HG02938 (cell line): ENCODE results near the gene GPD1.
"Not testable (repeated sequence)": the region's sequence is repeated elsewhere in the genome, so short reads cannot be mapped to it uniquely, and the experiment has no call there.

Experiments
- ATAC-seq: cut with Tn5 transposase; IDR thresholded peaks from one replicate; pipeline ENCODE4 v1.9.1; 2021; ENCODE audit warnings: mild to moderate bottlenecking, moderate library complexity; ENCODE audit not compliant: unreplicated experiment

Gene GPD1

DNA sequence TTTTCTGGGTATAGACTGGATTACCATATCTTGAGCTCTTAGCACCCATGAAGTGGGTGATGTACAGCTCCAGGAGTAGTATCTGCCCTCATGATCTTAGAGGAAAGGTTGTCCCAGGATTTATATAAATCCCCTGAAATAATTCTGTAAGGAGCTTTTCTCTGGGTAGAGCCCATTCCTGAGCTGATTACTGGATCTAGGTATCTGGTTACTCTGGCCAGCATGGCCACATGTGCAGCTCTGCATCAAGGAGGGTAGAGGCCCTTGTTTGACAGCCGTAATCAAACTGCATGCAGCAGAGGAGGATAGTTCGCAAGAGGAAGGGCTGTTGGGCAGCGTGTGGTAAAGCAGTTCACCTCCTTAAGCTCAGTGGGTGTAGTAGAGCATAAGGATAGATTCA lies 16.7 kb downstream of the GPD1 start:
- no peak for ATAC-seq

DNA sequence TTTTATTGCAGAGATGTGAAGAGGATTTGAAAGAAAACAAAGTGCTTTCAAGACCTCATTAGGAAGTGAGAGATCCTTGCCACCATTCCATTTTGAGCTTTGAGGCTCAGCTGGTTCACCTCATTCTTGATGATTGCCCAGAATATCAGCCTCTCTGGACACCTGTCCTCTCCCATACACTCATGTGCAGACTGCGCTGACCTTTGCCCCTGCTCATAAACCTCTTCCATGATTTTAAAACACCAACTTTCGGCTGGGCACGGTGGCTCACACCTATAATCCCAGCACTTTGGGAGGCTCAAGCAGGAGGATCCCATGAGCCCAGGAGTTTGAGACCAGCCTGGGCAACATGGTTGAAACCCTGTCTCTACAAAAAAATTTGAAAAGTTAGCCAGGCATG lies 17.1 kb downstream of the GPD1 start:
- no peak for ATAC-seq

DNA sequence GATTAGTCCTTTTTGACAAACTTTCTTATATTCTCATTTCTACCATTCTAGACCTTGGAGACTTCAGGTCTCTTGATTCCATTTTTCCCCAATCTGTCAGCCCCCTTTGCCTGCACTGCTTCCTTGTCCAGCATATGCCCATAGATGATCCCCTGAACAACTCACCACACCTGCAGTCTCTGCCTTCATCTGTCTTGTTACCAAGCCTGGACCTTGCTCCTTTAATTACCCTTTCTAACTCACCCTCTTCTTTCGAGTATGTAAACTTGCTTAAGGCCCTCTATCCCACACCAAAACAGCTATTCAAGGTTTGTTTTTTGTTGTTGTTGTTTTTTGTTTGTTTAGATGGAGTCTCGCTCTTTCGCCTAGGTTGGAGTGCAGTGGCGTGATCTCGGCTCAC lies 17.8 kb downstream of the GPD1 start:
- no peak for ATAC-seq

- ATAC-seq, result no peak
Observed at GRCh38 chr12:50123203-50123602, 19.4 kb downstream of the GPD1 start.

DNA sequence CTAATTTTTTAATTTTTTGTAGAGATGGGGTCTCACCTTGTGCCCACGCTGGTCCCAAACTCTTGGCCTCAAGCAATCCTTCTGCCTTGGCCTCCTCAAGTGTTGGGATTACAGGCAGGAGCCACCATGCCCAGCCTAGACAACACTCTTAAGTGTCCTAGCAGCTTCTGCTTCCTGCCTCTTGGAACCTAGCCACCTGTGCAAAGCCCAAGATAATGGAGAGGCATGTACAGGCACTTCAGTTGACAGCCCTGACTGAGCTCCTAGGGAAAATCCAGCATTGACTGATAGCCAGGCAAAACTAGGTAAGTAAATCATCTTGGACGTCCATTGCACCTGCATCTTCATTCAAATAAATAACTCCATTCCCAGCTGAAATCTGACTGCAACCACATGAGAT lies 23.7 kb downstream of the GPD1 start:
- ATAC-seq, result no peak

- ATAC-seq, result no peak
Observed at GRCh38 chr12:50129290-50129689, 25.5 kb downstream of the GPD1 start.

GRCh38 chr12:50132505-50133135 lies 28.8 kb downstream of the GPD1 start:
- no peak for ATAC-seq

DNA sequence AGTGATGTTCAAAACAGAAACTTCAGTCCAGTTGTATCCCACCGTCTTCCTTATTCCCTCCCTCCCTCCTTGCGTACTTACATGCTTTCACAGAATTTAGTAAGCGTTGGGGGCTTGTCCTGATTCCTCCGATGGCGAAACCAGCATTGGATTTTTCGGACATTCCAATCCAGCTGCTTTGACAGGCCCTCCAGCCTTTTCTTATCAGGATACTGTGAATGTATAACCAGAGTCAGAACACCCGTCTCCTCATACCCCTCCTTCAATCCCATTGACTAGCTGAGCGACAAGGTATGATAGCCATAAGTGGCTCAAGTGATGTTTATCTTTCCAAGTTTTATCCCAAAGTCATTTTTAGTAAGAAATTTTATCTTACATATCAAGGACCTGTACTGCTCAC lies 39.2 kb downstream of the GPD1 start:
- no peak for ATAC-seq

- no peak for ATAC-seq
Observed at GRCh38 chr12:50145439-50145838, 41.6 kb downstream of the GPD1 start.

DNA sequence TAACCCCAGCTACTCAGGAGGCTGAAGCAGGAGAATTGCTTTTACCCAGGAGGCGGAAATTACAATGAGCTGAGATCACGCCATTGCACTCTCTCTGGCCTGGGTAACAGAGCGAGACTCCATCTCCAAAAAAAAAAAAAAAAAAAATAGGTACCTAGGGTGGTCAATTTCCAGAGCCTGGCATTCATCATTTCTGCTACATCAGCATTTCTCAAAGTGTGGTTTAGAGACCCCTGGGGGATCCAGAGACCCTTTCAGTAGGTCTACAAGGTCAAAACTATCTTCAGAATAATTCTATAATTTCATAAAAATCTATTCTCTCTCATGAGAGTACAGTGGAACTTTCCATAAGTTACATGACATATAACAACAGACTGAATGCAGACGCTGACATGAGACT lies 43.5 kb downstream of the GPD1 start:
- ATAC-seq, result no peak

DNA sequence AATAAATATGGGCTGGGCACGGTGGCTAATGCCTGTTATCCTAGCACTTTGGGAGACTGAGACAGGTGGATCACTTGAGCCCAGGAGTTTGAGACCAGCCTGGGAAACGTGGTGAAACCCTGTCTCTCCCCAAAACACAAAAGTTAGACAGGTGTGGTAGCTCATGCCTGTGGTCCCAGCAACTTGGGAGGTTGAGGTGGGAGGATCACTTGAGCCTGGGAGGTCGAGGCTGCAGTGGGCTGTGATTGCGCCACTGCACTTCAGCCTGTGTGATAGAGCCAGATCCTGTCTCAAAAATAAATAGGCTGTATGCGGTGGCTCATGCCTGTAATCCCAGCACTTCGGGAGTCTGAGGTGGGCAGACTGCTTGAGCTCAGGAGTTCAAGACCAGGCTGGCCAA lies 44.2 kb downstream of the GPD1 start:
- ATAC-seq, result not testable (repeated sequence)

DNA sequence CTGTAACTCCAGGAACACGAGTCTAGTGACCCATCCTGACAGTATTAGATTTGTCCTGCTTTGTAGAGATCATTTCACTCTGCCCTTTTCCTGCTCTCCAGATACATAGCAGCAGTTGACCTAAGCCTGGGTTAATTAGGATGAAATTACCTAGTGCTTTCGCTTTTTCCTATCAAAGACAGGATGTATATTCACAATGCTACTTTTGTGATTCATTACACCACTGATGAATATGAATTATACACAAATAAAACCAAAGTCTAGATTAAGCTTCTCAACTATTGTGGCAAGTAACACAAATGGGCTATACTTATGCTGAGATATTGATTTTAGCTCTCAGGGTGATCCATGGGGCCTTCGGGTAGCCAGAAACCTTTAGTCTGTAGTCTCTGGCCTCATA lies 45.5 kb downstream of the GPD1 start:
- no peak for ATAC-seq

DNA sequence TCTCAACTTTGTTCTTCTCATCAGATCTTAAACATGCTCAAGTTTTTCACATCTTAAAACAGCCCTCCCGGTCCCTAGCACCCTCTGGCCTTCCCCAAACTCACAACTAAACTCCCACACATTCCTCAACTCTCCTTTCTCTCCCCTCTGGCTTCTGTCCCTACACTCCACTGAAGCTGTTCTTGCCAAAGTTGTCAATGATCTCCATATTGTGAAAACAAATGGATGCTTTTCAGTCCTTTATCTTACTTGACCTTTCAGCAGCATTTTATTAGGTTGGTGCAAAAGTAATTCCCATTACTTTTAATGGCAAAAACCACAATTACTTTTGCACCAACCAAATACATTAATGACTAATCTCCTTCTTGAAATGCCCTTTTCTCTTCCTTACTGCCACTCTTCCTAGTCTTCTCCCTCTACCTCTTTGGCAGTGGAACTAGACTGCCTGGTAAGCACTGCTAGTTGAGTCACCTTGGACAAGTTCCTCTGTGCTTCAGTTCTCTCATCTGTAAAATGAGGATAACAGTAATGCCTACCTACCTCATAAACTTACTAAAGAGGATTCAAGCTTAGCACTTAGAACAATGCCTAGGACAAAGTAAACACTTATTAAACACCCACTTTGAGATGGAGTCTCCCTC lies 47.4 kb downstream of the GPD1 start:
- ATAC-seq, result no peak

DNA sequence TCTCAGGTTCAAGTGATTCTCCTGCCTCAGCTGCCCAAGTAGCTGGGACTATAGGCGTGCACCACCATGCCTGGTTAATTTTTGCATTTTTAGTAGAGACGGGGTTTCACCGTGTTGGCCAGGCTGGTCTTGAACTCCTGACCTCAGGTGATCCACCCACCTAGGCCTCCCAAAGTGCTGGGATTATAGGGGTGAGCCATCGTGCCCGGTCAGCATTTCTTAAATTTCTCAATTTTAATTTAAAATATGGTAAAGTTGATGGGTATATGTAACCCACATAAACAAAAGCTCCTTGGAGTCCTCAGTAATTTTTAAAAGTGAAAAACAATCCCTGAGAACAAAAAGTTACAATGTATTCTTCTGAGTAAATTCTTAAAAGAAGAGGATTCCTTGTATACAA lies 51.1 kb downstream of the GPD1 start:
- ATAC-seq, result not testable (repeated sequence)

DNA sequence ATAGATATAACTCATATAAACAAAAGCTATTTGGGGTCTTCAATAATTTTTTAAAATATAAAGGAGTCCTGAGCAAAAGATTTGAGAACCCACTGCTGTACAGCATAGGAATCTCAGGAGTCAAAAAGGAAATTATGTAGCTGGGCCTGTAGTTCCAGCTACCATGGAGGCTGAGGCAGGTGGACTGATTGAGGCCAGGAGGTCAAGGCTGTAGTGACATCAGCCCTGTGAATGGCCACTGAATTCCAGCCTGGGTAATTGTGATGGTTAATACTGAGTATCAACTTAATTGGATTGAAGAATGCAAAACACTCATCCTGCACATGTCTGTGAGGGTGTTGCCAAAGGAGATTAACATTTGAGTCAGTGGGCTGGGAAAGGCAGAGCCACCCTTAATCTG lies 52.8 kb downstream of the GPD1 start:
- ATAC-seq, result no peak

DNA sequence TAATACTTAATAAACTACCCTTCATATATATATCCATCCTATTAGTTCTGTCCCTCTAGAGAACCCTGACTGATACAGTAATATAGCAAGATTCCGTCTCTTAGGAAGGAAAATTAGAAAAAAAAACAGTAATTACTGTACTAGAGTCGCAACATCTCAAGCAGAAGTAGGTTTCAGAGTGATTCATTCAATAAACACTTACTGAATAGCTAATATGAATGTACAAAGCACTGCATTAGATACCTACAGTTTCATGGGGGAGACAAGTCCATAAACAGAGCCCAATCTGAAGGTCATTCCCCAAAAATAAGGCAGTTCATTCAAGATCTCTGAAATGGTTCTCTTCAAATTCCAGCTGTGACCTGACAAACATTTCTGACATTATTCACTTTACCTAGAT lies 53.5 kb downstream of the GPD1 start:
- ATAC-seq, result no peak

GRCh38 chr12:50160643-50161042 lies 56.8 kb downstream of the GPD1 start:
- ATAC-seq, result no peak
